ENCODE measurements around the gene CUL9.

Gene CUL9

DNA sequence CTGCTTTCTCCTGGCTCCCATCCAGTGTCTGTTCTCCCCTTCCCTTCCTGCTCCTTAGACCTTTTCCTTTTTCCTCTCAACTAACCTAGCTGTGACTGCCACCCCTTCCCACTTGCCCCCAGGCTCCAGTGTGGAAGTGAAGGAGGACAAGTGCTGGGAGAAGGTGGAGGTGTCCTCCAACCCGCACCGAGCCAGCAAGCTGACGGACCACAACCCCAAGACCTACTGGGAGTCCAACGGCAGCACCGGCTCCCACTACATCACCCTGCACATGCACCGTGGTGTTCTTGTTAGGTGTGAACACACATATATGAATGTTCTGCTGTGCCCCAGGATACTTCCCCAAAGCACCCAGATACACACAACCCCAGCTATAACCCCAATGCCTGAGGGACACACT, 18.5 kb downstream of the CUL9 start:
- DNase-seq (ENCODE audit: low spot score) = no peak

GRCh38 chr6:43202451-43202850, 20.5 kb downstream of the CUL9 start:
- no peak for DNase-seq (ENCODE audit: low spot score)

- no peak for DNase-seq (ENCODE audit: low spot score)
These were observed 21.2 kb downstream of the CUL9 start for GRCh38 chr6:43203029-43203717.

- DNase-seq (ENCODE audit: low spot score) = no peak
These were observed 21.7 kb downstream of the CUL9 start for GRCh38 chr6:43203718-43204095.

DNA sequence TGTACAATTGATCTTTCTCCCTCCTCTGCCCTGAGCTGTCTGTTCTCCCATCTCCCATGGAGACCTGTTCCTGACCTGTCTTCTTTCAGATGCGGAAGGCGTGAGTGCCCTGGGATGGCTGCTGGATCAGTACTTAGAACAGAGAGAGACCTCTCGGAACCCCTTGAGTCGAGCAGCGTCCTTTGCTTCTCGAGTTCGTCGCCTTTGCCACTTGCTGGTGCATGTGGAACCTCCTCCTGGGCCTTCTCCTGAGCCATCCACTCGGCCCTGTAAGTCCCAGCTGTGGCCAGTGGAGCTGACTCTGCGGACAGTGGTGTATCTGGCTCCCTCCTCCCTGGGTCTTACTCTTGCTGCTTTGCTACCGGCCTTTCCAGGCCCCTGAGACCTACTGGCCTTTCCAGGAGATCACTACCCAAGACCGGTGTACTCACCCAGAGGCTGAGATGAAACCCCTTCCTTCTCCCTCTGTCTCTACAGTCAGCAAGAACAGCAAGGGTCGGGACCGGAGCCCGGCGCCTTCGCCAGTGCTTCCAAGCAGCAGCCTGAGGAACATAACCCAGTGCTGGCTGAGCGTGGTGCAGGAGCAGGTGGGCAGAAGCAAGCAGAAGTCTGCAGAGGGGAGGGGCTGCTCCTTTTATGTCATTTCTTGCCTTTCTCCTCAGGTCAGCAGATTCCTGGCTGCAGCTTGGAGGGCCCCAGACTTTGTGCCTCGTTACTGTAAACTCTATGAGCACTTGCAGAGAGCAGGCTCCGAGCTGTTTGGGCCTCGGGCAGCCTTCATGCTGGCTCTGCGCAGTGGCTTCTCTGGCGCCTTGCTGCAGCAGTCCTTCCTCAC, 22.5 kb downstream of the CUL9 start:
- no peak for DNase-seq (ENCODE audit: low spot score)

DNA sequence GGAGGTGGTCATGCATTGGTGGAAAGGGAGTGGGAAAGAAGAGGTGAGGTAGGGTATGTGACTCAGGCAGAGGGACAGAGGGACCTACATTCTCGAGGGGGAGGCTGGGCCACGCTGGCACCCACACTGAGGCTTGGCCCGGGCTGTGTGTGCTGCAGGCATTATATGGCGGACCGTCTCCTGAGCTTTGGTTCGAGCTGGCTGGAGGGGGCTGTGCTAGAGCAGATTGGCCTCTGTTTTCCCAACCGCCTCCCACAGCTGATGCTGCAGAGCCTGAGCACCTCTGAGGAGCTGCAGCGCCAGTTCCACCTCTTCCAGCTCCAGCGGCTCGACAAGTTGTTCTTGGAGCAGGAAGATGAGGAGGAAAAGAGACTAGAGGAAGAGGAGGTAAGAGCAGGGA, 23.9 kb downstream of the CUL9 start:
- DNase-seq (ENCODE audit: low spot score) = no peak

DNA sequence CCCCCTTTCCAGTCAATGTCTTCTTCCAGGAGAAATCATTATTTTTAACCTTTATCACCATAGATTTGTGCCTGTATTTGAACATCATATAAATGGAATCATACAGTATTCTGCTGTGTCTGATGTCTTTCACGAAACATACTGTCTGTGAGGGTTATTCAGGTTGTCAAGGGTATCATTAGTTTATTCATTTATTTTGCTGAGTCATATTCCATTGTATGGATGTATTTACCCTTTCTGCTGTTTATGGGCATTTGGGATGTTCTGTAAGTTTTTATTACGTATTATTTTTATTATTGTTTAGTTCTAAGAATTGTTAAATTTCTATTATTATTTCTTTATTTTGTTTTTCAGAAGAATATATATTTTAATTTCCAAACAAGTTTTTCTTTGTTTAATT, 25.3 kb downstream of the CUL9 start:
- DNase-seq (ENCODE audit: low spot score) = no peak

- no peak for DNase-seq (ENCODE audit: low spot score)
These were observed 30.0 kb downstream of the CUL9 start for GRCh38 chr6:43211955-43212354.

- no peak for DNase-seq (ENCODE audit: low spot score)
These were observed 31.4 kb downstream of the CUL9 start for GRCh38 chr6:43213431-43213830.

- no peak for DNase-seq (ENCODE audit: low spot score)
These were observed 33.1 kb downstream of the CUL9 start for GRCh38 chr6:43215066-43215465.

DNA sequence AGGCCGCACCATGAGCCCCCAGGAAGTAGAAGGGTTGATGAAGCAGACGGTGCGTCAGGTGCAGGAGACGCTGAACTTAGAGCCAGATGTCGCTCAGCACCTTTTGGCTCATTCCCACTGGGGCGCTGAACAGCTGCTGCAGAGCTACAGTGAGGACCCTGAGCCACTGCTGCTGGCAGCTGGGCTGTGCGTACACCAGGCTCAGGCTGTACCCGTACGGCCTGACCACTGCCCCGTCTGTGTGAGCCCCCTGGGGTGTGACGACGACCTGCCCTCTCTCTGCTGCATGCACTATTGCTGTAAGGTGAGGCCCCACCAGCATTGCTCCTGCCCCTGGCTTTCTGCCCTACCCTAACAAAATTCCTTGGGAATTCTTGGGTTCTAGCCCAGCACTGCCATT, 34.2 kb downstream of the CUL9 start:
- no peak for DNase-seq (ENCODE audit: low spot score)

GRCh38 chr6:43217351-43217750, 35.4 kb downstream of the CUL9 start:
- DNase-seq (ENCODE audit: low spot score) = no peak

- no peak for DNase-seq (ENCODE audit: low spot score)
These were observed 37.1 kb downstream of the CUL9 start for GRCh38 chr6:43219119-43219518.

- no peak for DNase-seq (ENCODE audit: low spot score)
These were observed 37.8 kb downstream of the CUL9 start for GRCh38 chr6:43219814-43220213.

DNA sequence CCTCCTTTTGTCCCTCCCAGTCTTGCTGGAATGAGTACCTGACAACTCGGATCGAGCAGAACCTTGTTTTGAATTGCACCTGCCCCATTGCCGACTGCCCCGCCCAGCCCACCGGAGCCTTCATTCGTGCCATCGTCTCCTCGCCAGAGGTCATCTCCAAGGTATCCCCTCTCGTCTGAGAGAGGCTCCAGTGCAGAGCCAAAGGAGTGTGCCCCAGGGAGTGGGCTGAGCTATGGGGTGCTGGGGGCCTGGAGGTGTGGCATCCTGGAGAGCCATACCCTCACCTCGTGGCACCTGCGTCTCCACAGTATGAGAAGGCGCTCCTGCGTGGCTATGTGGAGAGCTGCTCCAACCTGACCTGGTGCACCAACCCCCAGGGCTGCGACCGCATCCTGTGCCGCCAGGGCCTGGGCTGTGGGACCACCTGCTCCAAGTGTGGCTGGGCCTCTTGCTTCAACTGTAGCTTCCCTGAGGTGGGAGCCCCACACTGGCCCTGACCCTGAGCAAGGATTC, 38.5 kb downstream of the CUL9 start:
- DNase-seq (ENCODE audit: low spot score) = no peak

DNA sequence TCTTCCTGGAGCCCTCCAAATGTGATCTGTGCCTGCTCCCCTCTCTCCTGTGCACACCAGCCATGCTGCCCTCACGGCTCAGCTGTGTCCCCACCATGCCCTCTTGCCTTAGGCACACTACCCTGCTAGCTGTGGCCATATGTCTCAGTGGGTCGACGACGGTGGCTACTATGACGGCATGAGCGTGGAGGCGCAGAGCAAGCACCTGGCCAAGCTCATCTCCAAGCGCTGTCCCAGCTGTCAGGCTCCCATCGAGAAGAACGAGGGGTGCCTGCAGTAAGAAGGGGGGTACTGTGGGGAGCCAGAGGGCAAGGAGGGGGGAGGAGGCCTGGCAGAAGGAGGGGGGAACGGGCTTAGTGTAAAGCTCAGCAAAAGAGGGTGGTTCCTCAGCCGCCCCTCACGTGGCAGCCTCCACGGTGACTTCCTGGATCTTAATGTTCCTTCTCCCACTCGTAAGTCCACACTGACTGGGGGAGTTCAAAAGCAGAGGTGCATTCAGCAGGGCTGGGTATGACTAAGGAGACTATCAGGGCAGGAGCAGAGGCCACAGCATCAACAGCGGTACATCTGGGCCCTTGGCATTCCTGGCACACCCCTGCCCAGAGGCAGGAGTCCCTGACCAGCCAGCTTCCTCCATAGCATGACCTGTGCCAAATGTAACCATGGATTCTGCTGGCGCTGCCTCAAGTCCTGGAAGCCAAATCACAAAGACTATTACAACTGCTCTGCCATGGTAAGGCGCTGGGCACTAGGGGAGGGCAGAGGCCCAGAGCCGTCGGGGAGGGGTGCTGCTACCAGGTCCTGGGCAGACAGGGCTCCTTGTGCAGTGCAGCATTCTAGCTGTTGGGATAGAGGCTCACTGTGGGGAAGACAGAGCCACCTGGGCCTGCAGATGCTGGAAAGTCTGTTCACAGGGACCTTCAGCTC, 39.3 kb downstream of the CUL9 start:
- DNase-seq (ENCODE audit: low spot score) = no peak

DNA sequence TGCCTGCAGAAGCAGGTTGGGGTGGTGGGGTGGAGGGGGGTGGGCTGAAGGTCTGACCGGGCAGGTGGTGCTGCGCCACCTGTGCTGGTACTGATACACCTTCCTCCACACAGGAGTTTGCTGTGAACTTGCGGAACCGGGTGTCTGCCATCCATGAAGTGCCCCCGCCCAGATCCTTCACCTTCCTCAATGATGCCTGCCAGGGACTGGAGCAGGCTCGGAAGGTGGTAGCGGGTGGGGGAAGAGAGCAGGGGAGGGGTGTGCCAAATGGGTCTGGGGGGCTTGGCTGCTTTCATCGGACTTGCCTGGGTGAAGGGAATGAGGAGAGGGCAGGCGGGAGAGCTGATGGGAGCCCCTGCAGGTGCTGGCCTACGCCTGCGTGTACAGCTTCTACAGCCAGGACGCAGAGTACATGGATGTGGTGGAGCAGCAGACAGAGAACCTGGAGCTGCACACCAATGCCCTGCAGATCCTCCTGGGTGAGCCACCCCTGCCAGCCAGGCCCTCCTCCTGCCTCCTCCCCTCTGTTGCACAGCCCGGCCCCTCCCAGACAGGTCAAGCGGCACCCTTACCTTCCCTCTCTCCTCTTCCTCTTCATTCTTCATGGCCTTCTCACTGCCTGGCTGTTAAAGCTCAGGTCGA, 40.5 kb downstream of the CUL9 start:
- DNase-seq (ENCODE audit: low spot score) = no peak

GRCh38 chr6:43223175-43223574, 41.2 kb downstream of the CUL9 start:
- no peak for DNase-seq (ENCODE audit: low spot score)

DNA sequence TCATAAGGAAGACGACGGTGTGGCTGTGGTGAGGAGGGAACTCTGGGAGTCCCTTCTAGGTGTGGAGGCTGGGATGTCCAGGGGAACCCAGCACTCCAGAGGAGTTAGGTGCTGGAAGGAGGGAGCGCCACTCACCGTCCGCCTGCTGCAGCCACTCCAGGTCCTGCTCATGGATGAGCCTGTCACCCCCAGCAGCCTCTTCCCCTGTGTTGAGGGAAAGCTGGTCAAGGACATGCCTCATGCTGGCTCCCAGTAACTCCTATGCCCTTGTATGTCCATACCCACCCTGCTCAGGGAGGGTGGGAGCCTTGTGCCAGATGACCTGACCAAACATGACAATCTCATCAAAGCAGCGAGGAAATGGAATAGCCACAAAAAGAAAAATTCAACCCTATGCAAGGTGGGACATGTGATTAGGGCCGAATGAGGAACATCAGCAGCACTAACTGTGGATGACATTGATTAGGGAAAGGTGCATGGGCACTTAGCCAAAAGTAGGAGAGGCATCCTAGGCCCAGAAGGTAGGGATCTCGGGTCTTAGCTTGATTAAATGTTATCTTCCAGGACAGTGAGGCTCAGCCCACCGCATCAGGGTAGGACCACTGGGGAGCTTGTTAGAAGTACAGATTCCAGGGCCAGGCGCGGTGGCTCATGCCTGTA, 44.3 kb downstream of the CUL9 start:
- no peak for DNase-seq (ENCODE audit: low spot score)

GRCh38 chr6:43228951-43229802, 47.2 kb downstream of the CUL9 start, which contains the start of gene DNPH1:
Gene DNPH1, minus strand, starts transcription at chr6:43229481. Its CDS starts 25 bp downstream, at chr6:43229456.
- DNase-seq (ENCODE audit: low spot score) = peak; percentile 79
